Effector CD4-positive, alpha-beta T cell (primary cell): Measurements from ENCODE around the gene URB2.

Experiments
- DNase-seq: peaks from one replicate; pipeline ENCODE4 v3.0.0-alpha.2; 2020

URB2 gene

DNA sequence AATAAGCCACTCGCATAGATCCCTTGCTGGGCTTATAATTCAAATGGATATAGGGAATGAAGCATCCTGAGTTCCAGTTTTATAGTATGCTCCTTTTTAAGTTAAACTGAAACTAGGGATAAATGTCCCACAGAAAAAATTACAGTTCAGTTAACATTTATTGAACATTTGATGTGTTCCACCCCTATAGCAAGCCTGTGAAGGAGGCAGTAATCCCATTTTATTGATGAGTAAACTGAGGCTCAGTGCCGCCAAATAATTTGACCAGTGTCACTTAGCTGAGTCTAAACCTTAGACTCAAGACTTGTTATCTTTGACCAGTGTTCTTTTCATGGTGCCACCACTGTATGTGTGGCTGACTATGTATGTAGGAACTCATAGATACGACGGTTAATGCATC lies 22.4 kb downstream of the URB2 start:
- no peak for DNase-seq

DNA sequence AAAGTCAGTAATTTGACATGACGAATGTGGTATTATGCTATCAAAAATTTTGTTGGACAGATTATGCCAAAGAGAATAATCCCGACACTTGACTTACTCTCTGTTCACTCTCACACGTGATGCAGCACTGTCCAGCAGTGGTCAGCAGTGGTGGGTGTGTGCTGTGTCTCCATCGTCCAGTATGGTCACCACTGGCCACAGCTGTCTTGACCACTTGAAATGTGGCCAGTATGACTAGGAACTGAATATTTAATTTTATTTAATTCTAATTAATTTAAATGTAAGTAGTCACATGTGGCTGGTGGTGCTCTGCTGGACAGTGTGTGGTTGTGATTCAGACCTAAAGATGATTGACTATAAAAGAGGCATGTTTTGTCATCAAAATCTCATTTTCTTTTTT lies 24.0 kb downstream of the URB2 start:
- DNase-seq, result no peak

DNA sequence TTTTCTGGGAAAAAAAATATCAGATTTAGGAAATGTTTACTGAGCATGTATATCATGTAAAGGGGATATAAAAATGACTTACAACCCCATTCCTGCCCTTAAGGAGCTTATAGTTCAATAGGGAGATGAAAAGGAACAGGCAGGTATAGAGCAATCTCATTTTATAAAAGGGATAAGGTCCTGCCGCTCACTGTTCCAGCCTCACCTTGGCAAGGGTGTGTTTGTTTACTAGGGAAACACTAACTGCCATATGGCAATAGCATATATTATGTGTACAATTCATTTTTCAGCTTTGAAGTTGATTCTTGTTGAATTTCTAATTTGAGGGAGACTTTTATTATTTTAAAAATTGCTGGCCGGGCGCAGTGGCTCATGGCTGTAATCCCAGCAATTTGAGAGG lies 25.5 kb downstream of the URB2 start:
- DNase-seq, result no peak

DNA sequence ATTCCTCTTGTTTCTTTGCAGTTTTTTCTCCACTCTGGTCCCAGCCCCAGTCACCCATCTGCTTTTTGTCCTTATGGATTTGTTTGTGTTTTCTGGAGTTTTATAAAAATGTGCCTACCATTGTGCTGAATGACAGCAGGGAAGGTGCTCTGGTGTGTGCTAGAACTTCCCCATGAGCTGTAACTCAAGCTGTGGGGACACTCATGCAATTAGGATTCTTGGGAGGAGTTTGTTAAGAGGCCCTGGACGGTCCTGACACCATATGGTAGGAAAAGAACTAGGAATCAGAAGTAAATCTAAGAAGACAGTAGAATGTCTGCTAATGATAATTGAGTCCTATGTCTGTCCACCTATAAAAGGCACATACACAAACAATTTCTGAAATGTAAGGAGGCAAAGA lies 27.4 kb downstream of the URB2 start:
- no peak for DNase-seq

DNA sequence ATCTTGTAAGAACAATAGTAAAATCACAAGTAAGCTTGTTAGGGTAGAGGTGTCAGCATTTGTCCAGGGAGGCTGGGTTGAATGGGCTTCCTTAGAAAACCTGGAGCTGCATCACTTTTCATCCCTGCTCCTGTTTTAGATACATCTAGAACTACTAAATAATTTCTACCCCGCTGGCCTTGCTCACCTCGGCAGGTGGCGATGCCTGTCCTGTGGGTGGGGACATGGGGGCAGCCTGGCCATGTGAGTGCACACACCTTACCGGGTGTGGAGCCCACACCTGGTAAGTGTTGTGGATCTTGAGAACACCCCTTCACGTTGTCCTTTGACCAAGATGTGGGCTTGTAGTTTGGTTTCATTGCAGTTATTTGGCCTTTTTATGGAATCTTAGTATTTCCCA lies 29.7 kb downstream of the URB2 start:
- no peak for DNase-seq

DNA sequence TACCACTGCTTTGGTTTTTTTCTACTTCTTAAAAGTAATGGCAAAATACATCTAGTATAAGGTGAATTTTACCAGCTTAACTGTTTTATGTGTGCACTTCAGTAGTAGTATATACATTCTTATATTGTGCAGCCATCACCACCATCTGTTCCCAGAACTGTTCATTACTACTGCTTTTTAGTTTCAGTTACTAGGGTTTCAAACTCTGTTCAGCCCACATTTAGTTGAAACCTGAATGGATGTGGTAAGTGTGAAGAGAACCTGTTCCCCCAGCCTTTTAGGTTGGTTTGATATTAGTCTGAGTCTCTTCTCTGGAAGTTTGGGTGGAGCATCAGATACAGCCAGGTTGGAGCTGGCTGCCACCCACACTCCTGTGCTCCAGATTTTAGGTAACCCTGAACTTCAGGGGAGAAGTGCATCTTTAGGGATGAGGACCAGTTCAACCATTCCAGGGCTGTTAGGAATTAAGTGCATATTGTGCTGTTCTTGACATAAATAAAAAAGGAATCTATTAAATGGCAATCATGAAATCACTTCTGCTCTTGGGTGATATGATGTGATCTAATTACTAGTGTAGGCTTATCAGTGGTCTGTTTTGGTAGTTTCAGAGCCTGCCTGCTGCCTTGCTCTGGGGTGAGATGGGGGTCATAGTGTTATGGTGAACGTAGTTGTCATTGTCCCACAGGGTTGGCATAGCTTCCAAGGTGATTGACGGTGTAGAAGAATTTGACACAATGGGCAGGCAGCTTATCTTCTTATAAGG lies 32.1 kb downstream of the URB2 start:
- no peak for DNase-seq

DNA sequence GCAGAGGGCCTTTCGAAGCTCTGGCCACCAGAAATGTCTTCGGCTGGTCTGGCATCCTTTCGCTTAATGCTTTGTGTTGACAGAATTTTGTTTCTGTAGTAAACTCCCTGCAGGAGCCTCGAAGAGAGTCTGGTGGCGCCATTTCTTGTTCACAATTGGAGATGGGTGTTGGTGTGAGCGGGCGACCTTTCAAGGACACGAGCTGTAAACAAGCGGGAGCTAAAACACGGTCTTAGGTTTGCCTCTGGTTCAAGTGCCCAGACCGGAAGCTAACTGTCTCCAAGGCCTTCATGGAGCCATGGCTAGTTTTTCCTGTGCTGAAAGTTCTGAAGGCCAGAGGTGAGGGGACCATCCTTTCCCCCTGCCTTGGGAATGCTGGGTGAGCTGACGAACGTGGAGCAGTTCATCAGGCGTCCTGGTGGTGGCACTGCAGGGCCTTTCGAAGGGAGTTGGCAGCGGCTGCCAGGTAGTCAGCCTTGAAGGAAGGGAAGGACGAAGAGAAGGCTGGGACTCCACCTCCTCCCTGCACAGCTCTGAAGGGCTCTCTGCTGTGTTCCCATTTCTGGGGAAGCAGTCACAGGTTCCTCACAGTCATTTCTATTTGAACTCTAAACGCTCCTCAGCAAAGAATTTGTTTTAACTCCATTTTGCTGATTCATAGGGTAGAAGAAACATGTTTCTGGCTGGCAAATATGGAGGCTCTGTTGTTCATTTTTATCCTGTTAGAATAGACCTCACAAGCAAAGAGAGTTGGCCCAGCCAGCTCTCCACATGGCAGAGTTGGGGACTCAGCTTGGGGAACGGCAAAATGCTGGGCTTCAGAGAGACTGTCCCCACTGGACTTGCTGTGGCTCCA lies 35.2 kb downstream of the URB2 start:
- DNase-seq, result peak; percentile 60

DNA sequence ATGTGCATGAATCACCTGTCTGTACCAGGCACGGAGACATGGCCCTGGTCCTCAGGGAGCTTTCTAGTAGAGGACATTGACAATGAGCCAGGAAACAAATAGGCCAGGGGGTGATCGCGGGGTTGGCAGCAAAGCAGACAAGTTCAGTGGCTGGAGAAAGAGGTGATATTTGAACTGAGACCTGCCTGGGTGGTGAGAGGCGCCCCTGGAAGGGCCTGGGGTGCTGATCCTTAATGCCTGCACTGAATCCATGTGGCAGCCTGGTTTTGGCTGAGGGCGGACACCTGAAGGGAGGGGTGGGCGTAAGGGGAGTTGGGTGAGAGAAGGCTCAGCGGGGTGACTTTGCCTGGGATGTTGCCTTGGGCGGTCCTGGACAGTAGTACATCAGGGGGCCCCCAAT lies 35.9 kb downstream of the URB2 start:
- DNase-seq, result no peak

DNA sequence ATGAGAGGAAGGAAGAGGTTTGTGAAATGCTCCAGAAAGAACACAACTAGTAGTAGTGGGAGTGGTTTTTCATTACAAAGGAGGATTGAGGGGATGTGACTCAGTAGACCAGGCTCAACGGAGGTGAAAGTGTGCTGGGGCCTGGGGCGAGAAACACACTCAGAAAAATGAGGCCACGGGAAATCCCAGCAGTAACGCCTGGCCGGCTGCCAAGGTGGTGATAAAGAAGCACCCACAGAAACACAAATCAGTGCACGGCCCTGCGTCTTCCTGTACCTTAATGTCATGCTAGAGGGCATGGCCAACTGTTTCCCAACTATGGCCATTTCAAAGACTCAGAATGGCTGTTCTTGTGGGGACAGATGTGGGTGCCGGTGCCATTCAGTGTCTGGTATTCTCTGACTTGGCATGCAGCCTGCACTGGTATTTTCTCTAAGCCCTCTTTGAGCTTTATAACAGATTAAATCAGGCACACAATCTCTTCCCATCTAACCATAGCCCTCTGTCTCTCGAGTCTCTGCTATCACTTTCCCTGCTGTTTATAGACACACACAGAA lies 38.2 kb downstream of the URB2 start:
- peak; percentile 52 for DNase-seq

DNA sequence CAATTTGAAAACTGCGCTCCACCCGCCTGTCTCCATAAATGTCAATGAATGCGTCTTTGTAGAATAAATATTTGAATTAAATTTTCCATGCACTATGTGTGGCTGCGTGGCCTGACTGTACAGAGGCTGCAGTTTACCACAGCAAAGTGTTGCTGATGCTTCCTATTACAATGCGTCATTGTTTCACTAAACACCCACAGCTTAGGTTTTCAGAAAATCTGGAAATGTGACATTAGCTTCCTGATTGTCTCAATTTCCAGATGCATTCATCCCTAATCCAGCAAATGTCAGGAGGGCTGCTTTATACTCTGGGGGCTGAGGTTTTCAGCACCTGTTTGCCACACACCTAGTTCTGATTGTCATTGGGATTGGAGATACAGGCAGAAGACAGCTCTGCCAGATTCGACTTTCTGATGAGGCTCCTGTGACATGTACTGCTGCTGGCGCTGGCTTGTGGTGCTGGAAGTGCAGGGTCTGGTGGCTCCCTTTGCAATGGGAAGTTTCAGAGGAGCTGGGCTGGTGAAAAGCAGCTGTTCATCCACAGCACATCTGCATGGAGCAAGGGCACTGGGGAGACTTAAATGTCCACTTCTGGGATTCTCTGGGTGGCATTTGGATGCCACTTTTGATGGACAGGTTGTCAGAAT lies 40.0 kb downstream of the URB2 start:
- no peak for DNase-seq

DNA sequence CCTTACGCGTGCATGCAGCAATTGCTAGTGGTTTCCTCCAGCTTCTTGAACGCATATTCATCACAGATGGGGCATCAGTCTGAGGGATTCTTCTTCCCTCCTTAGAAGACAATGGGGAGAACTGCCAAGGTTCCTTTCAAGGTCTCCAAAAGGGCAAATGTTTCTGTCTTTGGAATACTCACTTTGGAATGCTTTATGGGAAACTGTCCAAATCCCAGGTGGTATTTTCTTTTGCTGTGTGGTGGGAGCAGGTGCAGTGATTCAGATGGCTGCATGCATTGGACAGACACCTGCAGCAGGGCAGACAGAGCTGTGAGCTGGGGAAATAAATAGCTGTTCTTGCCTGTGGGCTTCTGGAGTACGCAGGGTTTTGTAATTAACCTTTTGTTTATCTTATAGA lies 40.5 kb downstream of the URB2 start:
- DNase-seq, result no peak

DNA sequence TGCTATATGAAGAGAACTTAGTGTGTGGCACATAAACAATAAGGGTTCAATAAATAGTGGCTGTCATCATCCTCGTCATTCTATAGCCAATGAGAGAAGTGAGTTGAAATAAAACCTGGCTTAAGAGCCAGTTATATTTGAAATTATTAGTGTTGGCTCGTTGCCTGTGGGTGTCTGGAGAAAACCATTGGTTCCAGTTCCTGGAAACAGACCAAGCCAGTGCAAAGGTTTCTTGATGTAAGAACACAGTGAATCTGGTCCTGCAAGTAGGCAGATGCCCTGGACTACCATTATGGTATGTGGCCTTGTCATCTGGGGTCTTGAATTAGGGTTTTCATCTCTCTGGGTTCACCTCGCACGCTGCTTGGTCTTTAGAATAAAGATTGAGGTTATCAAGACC lies 43.3 kb downstream of the URB2 start:
- no peak for DNase-seq

DNA sequence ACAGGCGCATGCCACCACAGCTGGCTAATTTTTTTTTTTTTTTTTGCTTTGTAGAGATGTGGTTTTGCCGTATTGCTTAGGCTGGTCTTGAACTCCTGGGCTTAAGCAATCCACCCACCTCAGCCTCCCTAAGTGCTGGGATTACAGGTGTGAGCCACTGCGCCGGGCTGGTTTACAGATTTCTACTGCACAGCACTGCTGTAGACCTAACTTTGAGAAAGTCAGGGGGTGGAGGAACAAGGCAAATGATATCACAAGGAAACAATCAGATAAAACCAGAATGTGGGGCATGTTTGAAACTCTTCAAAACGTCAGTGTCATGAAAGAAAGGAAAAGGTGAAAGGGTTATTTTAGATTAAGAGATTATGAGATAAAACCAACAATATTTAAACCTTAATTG lies 45.3 kb downstream of the URB2 start:
- no peak for DNase-seq

DNA sequence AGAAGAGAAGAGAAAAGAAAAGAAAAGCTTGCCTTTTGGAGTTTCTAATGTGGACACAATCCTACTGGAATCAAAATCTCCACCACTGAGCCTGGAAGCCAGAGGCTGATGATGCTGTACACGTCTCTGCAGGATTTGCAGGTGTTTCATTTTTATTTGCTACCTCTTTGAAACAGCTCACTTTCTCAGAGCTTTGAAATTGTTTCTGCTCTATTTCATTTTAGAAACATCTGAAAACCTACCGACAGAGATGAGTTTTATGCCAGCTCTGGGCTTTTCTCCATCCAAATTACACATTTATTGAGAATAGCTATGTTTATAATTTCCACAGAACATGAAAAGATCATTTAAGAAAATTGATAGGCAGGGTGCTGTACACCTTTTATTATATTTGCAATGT lies 46.2 kb downstream of the URB2 start:
- DNase-seq, result no peak

DNA sequence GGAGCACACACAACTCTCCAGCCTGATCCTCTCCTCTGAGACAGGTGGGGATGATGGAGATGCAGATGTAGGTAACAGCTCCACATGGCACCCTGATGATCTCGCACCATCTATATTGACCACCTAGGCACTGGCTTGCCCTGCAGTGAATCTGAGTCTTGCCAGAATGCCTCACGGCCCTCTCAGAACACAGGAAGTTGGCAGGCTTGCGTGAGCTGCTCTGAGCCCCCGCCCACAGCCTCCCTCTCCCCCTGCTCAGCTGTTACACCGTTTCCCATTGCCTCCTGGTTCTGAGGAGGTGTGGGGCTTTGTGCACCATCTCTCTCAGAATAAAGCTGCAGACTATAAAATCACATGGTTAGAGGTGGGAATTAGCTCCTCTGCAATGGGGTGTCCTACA lies 48.0 kb downstream of the URB2 start:
- DNase-seq, result no peak

DNA sequence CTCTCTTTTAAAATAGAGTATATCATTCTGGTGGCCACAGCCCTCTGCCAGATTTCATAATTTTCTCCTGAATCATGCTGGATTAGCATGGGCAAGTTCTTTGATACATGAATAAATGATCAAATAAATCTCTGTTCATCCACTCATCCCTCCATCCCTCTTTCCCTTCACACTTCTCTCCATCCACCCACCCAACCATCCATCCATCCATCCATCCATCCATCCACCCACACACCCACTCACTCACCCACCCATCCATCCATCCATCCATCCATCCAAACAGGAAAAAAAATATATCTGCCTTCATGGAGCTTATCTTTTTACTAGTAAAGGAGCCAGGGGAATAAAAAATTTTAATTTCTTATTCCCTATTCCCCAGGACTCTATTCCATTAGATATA lies 49.3 kb downstream of the URB2 start:
- no peak for DNase-seq

DNA sequence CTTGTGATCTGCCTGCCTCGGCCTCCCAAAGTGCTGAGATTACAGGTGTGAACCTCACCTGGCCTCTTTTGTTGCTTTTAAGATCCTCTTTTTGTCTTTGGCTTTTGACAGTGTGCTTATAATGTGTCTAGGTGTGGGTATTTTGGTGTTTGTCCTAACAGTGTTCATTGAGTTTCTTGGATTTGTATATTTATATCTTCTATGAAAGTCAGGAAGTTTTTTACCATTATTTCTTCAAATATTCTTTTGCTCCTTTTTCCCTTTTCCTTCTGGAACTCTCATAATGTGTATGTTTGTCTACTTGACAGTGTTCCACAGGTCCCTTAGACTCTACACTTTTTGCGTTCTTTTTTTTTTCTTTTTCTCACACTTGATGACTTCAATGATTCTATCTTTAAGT lies 59.1 kb downstream of the URB2 start:
- DNase-seq, result no peak

DNA sequence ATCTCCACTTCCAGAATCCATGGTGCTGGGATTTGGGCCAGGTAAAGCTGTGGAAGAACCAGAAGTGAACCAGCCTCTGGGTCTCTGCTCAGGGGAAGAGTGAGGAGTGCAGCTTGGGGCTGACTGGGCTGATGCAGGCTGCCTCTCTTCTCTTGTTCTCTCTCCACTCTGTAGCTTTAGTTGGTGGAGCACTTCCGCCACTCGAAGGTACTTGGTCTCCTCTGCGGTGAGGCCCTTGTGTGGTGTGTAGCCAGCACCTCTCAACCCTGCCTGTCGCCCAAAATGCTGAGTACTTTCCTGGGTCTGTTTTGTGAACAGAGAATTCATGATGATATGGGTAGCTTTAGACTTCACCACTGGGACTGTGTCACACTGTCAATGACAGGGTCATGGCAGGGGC lies 63.2 kb downstream of the URB2 start:
- DNase-seq, result no peak

DNA sequence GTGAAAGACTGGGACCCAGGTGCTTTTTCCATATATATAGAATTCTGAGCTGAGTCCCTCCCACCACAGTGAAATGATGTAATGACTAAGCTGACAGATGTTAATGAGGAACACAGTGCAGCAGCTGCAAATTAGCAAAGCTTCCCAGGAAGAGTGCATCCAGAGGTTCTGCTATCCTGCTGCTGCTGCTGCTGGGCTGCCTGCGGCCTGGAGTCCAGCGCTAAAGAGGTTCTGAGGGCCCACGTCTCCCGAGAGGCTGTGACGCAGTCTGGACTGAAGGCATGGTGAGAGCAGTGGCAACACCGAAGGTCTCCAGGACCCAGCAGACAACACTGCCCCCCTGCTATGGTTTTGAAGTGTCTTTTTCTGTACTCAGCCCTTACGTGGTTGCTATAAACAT lies 63.9 kb downstream of the URB2 start:
- no peak for DNase-seq

DNA sequence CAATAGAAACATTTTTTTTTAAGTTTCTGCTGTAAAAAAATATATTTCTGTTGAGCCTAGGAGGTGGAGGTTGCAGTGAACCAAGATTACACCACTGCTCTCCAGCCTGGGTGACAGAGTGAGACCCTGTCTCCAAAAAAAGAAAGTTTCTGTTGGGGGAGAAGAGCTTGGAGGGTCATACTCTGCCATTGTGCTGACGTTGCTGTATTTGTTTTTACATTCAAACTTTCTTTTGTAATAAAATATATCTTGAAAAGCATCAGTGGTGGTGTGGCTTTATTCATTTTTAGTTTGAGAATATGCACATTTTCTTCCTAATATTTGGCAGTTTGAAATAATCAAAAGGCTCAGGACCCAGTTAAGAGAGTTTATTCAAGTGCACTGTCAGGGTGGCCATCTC lies 64.6 kb downstream of the URB2 start:
- DNase-seq, result no peak

DNA sequence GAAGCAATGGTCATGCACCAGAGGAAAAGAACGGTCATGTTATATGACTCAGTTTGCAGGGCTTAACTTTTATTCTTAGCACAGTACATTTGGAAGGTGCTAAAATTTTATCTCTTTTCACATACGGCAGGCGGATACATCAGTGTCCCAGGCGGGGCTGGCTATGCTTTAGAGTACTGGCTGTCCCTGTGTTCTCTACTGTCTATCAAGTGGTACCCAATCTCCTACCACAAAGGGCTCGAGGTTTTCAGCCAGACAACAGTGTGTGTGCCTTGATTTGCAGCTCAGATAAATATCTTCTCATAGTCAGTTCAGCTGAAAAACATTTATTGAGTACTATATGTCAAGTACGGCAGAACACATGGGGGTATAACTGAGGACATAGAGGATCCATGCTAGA lies 65.3 kb downstream of the URB2 start:
- DNase-seq, result no peak

DNA sequence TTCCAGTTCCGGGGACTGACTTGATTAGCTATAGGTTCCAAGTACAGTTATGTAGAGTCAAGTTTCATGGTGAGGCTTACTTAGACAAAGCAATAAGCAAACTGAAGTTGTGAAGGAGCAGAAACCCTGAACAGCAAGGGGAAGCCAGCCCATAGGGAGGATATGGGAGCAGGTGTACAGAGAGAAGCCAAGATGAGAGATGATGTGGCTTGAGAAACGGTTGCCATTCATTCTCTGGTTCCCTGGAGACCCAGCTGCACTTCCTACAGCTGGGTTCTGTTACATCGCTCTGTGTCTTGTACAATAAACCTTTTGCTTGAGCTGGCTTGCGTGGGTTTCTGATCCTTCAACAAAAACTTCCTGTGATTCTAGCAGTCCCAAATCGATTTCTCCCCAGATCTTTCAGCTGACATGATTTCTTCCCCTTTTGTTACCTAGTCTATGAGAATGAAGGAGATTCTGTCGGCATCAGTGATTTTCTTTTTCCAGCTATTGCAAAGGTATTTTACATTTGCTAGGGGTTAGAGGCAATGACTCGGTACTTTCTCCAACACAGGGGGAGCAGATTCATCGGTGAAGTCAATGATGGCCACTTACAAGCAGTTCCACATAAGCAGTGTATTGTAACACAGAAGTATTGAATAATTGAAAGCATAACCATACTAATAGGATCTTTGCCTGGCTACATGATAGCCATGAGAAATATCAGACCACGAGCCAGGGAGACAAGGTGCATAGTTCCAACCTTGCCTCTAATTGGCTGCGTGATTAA lies 67.3 kb downstream of the URB2 start:
- no peak for DNase-seq
